KBM-7 (cell line): ENCODE data around the gene IGSF9.

ENCODE experiments used
- DNase-seq: peaks from one replicate; pipeline ENCODE4 v3.0.0-alpha.2; 2015
- in situ Hi-C: fragments of 300-500 bp; cut with MboI; formaldehyde crosslinking; loops from 2 replicates; pipeline ENCODE4 v1.14.3; 2020; ENCODE audit warnings: low sequenced_read_pairs, low pct_unique_long_range_greater_than_20kb, mixed read lengths

Gene IGSF9

GRCh38 chr1:159889202-159889601, 56.2 kb downstream of the IGSF9 start:
- no peak for DNase-seq
- in situ Hi-C loops: no loop called here

DNA sequence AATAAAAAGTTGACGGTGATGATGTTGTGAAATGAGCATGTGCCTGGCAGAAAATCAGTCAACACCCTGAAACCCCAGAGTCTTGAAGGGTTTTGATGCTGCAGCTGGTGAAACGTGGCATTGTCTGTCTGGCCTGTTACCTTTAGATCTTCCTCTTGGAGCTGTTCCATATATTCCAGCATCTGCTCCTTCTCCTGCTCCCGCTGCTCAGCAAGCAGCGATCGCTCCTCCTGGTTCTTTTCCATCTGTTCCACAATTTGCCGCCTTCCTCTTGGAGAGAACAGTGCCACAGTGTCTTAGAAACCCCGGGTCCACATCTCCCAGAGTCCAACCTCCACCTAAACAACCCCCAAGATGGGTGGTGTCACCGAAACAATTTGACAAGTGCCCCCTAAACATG, 61.1 kb downstream of the IGSF9 start:
- in situ Hi-C loops: no loop called here
- DNase-seq: no peak

DNA sequence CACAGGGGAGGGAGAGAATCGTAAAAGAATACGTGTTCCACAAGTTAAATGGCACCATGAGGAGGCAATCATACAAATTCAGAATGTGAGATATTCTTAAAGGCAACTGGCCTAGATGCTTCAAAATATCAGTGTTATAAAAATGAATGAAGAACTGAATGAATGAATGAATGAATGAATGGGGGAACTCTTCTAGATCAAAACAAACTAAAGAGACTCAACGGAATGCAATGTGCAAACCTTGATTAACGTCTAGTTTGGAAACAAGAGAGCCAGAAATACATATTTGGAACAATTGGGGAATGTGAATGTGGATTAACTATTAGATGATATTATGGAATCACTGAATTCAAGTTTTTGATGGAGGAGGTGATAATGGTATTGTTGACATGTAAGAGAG, 62.3 kb downstream of the IGSF9 start:
- DNase-seq: no peak
- in situ Hi-C loops: no loop called here

- in situ Hi-C loops: no loop called here
Measured at GRCh38 chr1:159882527-159882862, 62.9 kb downstream of the IGSF9 start.

GRCh38 chr1:159881622-159882526, 63.5 kb downstream of the IGSF9 start:
- DNase-seq: no peak
- in situ Hi-C loops: no loop called here

More at GRCh38 chr1:159882527-159882862, 62.9 kb downstream of the IGSF9 start:
- DNase-seq: no peak

DNA sequence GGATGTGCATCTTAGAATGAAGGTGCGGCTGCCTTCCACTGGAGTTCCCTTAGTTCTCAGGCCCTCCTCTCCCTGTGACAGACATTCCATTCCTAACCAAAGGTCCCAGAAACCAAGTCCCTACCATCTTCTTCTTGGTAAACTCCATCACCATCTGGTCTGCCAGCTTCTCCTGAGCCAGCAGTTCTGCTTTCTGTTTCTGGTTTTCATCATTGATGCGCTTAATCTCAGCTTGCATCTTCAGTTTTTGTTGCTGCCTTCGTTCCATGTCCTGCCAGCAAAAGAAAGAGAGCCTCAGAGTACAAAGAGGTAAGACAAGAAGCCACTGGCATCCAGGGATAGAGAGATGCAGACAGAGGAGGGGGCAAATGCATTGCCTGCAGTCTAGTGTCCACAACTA, 65.0 kb downstream of the IGSF9 start:
- in situ Hi-C loops: no loop called here
- DNase-seq: no peak

DNA sequence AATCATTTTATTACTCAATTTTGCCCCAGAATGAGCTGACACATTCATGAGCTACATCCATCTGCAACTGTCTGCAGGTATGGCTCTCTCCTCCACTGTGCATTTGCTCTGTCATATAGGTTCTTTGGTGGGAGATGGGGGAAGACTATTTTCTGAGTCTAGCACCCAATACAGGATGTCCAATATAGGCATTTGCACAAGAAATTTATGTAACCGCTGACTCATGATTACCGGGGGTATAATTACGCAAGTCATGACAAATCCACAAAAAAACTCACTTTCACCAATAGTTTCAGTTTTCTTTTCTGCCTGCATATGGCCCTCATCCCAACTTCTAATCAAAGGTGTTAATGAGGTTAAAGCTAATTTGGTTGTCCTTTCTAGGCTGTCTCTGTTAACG, 65.4 kb downstream of the IGSF9 start:
- in situ Hi-C loops: no loop called here
- DNase-seq: no peak

DNA sequence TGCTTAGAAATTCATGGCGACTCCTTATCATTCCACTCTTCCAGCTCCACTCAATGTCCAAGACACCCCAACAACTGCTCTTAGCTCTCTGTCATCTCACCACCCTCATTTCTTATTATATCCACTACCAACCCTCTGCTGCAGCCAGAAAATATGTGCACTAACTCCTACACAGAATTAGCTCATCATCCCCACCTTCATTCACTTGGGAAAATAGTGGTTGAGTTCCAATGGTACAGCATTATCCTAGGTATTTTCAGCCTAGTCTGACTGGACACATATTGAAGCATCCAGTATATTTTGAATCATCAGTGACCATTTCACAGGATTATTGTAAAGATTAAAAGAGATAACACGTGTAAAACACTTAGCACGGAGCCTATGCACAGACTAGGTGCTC, 66.3 kb downstream of the IGSF9 start:
- DNase-seq: no peak
- in situ Hi-C loops: no loop called here

DNA sequence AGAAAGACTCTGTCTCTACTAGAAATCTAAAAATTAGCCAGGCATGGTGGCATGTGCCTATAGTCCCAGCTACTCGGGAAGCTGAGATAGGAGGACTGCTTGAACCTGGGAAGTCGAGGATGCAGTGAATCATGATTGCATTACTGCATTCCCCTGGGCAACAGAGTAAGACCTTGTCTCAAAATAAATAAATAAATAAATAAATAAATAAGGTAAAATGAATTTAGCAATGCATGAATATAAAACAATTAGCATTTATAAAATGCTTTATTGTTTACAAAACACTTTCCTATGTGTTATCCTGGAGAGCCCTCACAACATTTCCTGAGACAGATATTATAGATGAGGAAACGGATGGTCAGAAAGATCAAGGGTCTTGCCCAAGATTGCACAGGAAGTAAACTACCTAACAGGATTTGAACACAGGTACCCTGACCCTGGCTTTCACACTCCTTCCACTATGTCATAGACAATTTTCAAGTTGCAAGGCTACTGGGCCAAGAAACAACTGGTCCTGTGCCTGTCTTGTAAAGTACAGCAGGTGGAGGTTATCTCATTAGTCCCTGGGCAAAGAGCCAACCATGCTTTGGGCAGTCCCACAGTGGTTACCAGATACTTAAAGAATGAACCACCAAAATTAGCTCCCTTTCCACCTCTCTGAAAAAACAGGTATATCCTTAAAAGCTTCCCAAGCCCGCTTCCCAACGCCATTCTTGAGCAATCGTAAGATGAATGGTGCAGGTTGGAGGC, 67.5 kb downstream of the IGSF9 start:
- no peak for DNase-seq
- in situ Hi-C loops: no loop called here
